H1 (cell line): Measurements from ENCODE around the gene OR5D16. TPM values are rescaled to one million over a fixed set of nuclear protein-coding genes. Genes with fewer than 3 reads are reported as not detected.

Experiments
- polyA plus RNA-seq, 7 experiments: library from polyadenylated mRNA; depleted of rRNA in 3 of 7; stranded (reverse) in 5 of 7; unstranded in 2 of 7; fragments of >200 nt in 5 of 7; fragments of 200-250 nt in 2 of 7; gene quantifications; 1 replicate in 5 of 7; 2 replicates in 1 of 7; 4 replicates in 1 of 7; pipeline versions ENCODE4 v1.2.1 to v1.2.3, GENCODE V29; 2011 to 2013; ENCODE audit warnings: missing spikeins in 2 of 7, mixed read lengths in 2 of 7
- total RNA-seq: library from RNA; stranded (reverse); fragmentation: NEBNext Ultra II Directional; extraction: Animal tissue kit (Norgen Biotek cat#: 25700); gene quantifications from 2 replicates; pipeline ENCODE4 v1.2.1, GENCODE V29; 2021
- TF ChIP-seq, protein P1 (sequence below): fragments of 300-600 bp; sonication (generic); IDR thresholded peaks from 2 replicates; pipeline ENCODE4 v1.7.1; 2012; ENCODE audit warnings: low read length, moderate library complexity, mild to moderate bottlenecking, inconsistent platforms; ENCODE audit not compliant: insufficient replicate concordance

The OR5D16 gene
- total and polyA plus RNA-seq, 2 of the 8 experiments (the other 6 are each of a cell fraction or from before 2014, with no cell fraction given) = not detected

DNA sequence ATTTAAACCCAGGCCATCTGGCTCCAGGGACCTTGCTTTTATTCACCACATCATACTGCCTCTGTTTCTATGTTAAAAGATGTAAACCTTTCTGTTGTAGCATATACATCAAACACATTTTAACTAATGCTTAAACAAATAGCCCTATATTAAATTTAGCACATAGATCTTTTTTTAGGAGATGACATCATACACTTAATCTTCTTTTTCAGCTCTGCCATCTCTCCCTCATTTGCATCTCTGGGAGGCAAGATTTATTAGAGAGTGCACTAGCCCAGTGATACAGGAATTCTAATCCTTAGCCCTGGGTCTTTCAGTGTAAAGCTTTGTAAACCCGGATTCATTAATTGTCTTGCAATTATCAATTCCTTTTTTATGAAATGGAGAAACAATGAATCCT, 13.6 kb downstream of the OR5D16 start (continued):
- TF ChIP-seq, protein P1, sequence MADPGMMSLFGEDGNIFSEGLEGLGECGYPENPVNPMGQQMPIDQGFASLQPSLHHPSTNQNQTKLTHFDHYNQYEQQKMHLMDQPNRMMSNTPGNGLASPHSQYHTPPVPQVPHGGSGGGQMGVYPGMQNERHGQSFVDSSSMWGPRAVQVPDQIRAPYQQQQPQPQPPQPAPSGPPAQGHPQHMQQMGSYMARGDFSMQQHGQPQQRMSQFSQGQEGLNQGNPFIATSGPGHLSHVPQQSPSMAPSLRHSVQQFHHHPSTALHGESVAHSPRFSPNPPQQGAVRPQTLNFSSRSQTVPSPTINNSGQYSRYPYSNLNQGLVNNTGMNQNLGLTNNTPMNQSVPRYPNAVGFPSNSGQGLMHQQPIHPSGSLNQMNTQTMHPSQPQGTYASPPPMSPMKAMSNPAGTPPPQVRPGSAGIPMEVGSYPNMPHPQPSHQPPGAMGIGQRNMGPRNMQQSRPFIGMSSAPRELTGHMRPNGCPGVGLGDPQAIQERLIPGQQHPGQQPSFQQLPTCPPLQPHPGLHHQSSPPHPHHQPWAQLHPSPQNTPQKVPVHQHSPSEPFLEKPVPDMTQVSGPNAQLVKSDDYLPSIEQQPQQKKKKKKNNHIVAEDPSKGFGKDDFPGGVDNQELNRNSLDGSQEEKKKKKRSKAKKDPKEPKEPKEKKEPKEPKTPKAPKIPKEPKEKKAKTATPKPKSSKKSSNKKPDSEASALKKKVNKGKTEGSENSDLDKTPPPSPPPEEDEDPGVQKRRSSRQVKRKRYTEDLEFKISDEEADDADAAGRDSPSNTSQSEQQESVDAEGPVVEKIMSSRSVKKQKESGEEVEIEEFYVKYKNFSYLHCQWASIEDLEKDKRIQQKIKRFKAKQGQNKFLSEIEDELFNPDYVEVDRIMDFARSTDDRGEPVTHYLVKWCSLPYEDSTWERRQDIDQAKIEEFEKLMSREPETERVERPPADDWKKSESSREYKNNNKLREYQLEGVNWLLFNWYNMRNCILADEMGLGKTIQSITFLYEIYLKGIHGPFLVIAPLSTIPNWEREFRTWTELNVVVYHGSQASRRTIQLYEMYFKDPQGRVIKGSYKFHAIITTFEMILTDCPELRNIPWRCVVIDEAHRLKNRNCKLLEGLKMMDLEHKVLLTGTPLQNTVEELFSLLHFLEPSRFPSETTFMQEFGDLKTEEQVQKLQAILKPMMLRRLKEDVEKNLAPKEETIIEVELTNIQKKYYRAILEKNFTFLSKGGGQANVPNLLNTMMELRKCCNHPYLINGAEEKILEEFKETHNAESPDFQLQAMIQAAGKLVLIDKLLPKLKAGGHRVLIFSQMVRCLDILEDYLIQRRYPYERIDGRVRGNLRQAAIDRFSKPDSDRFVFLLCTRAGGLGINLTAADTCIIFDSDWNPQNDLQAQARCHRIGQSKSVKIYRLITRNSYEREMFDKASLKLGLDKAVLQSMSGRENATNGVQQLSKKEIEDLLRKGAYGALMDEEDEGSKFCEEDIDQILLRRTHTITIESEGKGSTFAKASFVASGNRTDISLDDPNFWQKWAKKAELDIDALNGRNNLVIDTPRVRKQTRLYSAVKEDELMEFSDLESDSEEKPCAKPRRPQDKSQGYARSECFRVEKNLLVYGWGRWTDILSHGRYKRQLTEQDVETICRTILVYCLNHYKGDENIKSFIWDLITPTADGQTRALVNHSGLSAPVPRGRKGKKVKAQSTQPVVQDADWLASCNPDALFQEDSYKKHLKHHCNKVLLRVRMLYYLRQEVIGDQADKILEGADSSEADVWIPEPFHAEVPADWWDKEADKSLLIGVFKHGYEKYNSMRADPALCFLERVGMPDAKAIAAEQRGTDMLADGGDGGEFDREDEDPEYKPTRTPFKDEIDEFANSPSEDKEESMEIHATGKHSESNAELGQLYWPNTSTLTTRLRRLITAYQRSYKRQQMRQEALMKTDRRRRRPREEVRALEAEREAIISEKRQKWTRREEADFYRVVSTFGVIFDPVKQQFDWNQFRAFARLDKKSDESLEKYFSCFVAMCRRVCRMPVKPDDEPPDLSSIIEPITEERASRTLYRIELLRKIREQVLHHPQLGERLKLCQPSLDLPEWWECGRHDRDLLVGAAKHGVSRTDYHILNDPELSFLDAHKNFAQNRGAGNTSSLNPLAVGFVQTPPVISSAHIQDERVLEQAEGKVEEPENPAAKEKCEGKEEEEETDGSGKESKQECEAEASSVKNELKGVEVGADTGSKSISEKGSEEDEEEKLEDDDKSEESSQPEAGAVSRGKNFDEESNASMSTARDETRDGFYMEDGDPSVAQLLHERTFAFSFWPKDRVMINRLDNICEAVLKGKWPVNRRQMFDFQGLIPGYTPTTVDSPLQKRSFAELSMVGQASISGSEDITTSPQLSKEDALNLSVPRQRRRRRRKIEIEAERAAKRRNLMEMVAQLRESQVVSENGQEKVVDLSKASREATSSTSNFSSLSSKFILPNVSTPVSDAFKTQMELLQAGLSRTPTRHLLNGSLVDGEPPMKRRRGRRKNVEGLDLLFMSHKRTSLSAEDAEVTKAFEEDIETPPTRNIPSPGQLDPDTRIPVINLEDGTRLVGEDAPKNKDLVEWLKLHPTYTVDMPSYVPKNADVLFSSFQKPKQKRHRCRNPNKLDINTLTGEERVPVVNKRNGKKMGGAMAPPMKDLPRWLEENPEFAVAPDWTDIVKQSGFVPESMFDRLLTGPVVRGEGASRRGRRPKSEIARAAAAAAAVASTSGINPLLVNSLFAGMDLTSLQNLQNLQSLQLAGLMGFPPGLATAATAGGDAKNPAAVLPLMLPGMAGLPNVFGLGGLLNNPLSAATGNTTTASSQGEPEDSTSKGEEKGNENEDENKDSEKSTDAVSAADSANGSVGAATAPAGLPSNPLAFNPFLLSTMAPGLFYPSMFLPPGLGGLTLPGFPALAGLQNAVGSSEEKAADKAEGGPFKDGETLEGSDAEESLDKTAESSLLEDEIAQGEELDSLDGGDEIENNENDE = no peak
